ENCODE results near the gene FNDC10.

Gene FNDC10

GRCh38 chr1:1616838-1617237, 16.9 kb upstream of the FNDC10 start:
- in situ Hi-C loops (cut with HindIII; ENCODE audit: low sequenced_read_pairs), result loop anchor here (5.0 kb wide), 1 partner anchor 55 kb away; no protein-coding TSS in a partner anchor

GRCh38 chr1:1616045-1616790, 16.3 kb upstream of the FNDC10 start:
- in situ Hi-C loops (cut with HindIII; ENCODE audit: low sequenced_read_pairs), result loop anchor here (5.0 kb wide), 1 partner anchor 54 kb away; no protein-coding TSS in a partner anchor

- in situ Hi-C loops (cut with HindIII; ENCODE audit: low sequenced_read_pairs), result loop anchor here (5.0 kb wide), 1 partner anchor 53 kb away; no protein-coding TSS in a partner anchor
These were observed 15.5 kb upstream of the FNDC10 start, which contains the start of gene MIB2 for GRCh38 chr1:1615256-1616044. MIB2 (plus strand) TSS chr1:1615500; CDS start chr1:1623453, 7,953 bp downstream.

- in situ Hi-C loops (cut with HindIII; ENCODE audit: low sequenced_read_pairs), result loop anchor here (5.0 kb wide), 1 partner anchor 53 kb away; no protein-coding TSS in a partner anchor
These were observed 15.0 kb upstream of the FNDC10 start for GRCh38 chr1:1614954-1615255.

GRCh38 chr1:1614204-1614953, 14.4 kb upstream of the FNDC10 start:
- in situ Hi-C loops (cut with HindIII; ENCODE audit: low sequenced_read_pairs), result no loop called here

GRCh38 chr1:1613509-1614082, 13.7 kb upstream of the FNDC10 start:
- in situ Hi-C loops (cut with HindIII; ENCODE audit: low sequenced_read_pairs), result no loop called here

GRCh38 chr1:1612104-1612400, 12.1 kb upstream of the FNDC10 start:
- in situ Hi-C loops (cut with HindIII; ENCODE audit: low sequenced_read_pairs), result no loop called here

- in situ Hi-C loops (cut with HindIII; ENCODE audit: low sequenced_read_pairs), result no loop called here
These were observed 10.9 kb upstream of the FNDC10 start for GRCh38 chr1:1610796-1611195.

GRCh38 chr1:1609822-1610485, 10.0 kb upstream of the FNDC10 start:
- in situ Hi-C loops (cut with HindIII; ENCODE audit: low sequenced_read_pairs), result no loop called here

- in situ Hi-C loops (cut with HindIII; ENCODE audit: low sequenced_read_pairs), result no loop called here
These were observed 6.3 kb upstream of the FNDC10 start for GRCh38 chr1:1606232-1606631.

GRCh38 chr1:1605724-1606123, 5.8 kb upstream of the FNDC10 start:
- in situ Hi-C loops (cut with HindIII; ENCODE audit: low sequenced_read_pairs), result no loop called here

- in situ Hi-C loops (cut with HindIII; ENCODE audit: low sequenced_read_pairs), result no loop called here
These were observed 5.2 kb upstream of the FNDC10 start for GRCh38 chr1:1605034-1605591.

GRCh38 chr1:1604374-1605033, 4.6 kb upstream of the FNDC10 start:
- in situ Hi-C loops (cut with HindIII; ENCODE audit: low sequenced_read_pairs), result no loop called here

GRCh38 chr1:1603671-1604373, 3.9 kb upstream of the FNDC10 start:
- in situ Hi-C loops (cut with HindIII; ENCODE audit: low sequenced_read_pairs), result no loop called here

- in situ Hi-C loops (cut with HindIII; ENCODE audit: low sequenced_read_pairs), result no loop called here
These were observed 3.1 kb upstream of the FNDC10 start for GRCh38 chr1:1602968-1603506.

GRCh38 chr1:1602304-1602967, 2.5 kb upstream of the FNDC10 start:
- in situ Hi-C loops (cut with HindIII; ENCODE audit: low sequenced_read_pairs), result no loop called here

- in situ Hi-C loops (cut with HindIII; ENCODE audit: low sequenced_read_pairs), result no loop called here
These were observed 1.8 kb upstream of the FNDC10 start for GRCh38 chr1:1601564-1602303.

Data from endothelial cell of hepatic sinusoid (primary cell).